GM18499 (cell line): Measurements from ENCODE around the gene AK3.
"Not testable (repeated sequence)": the region's sequence is repeated elsewhere in the genome, so short reads cannot be mapped to it uniquely, and the experiment has no call there.

Experiments used
- ATAC-seq: cut with Tn5 transposase; IDR thresholded peaks from one replicate; pipeline ENCODE4 v1.9.1; 2021; ENCODE audit warnings: moderate number of reproducible peaks; ENCODE audit not compliant: insufficient read depth, unreplicated experiment

AK3 gene

DNA sequence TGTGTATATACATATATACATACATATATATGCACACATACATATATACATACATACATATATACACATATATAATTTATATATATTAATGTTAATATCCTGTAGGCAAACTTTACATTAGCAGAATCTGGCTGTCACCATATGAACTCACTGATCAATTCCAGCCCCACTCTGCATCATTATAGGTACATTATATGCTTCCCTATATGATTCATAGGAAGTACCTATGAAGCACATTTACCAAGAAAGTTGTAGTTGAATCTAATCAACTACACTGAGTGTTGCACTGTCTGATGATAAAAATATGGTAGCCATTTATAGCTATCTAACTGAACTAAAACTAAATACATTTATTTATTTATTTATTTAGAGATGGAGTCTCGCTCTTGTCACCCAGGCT is 69.3 kb downstream of the AK3 start:
- ATAC-seq: no peak

DNA sequence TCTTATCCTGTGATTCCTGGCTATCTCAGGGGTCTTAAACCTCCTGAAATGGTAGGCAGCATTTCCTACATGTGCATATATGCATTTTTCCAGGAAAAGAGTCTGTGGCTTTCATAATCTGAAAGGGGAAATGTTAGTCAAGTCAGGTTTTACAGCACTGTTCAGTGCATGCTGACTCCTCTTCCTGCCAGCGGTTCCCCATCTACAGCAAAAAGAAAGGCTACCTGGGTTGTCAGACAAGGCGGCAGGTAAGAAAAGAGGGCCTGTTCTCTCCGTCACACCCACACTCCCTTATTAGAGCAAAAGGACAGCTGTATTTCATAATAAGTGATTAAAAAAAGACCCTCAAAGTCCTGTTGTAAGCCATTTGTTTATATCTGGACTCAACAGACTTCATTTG is 70.4 kb downstream of the AK3 start:
- no peak for ATAC-seq

DNA sequence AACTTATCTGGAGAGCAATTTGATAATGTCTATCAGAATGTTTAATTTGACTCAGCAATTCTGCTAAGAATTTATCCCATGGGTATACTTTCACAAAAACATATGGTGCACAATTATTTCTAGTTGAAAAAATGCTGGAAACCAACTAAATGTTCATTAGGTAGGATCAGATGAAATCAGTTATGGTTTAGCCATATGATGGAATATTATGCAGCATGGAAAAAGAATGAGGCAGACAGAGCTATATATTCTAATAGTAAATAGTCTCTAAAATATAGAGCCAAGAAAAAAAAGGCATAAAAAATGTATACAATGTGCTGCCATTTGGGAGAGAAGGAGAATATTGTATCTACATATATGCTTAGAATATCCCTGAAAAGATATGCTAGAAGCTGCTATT is 71.1 kb downstream of the AK3 start:
- no peak for ATAC-seq

DNA sequence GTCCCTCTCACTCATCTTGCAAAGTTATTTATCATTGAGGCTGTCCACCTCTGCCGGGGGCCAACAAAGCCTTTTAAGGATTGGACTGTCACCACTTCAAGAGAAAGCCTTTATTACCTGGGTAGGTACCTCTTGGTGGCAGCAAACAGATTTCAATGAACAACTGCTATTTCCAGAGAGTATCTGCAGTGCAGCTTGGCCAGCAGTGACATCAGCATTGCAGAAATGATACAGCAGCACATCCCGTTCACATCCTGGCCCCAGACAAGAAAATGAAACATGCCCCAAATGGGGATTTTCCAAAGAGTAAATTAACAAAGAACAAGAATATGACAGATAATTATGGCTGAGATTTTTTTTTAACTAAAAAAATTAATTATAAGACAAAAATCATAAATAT is 72.4 kb downstream of the AK3 start:
- no peak for ATAC-seq

DNA sequence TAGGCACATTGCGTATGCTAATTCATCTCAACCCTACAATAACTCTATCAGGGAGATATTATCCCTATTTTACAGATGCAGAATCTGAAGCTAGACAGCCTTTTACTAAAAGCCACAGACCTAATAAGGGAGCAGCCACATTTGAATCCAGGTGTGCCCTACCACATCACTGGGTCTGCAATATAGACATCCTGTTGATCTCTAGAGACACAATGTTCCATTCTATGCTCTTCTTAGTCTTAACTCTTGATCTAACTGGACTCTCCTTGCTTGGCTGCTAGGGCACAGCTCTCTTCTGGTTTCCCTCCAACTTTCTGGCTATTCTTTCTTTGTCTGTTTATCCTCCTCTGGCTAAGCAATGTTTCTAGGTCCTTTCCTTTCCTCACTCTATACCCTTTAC is 73.3 kb downstream of the AK3 start:
- no peak for ATAC-seq

DNA sequence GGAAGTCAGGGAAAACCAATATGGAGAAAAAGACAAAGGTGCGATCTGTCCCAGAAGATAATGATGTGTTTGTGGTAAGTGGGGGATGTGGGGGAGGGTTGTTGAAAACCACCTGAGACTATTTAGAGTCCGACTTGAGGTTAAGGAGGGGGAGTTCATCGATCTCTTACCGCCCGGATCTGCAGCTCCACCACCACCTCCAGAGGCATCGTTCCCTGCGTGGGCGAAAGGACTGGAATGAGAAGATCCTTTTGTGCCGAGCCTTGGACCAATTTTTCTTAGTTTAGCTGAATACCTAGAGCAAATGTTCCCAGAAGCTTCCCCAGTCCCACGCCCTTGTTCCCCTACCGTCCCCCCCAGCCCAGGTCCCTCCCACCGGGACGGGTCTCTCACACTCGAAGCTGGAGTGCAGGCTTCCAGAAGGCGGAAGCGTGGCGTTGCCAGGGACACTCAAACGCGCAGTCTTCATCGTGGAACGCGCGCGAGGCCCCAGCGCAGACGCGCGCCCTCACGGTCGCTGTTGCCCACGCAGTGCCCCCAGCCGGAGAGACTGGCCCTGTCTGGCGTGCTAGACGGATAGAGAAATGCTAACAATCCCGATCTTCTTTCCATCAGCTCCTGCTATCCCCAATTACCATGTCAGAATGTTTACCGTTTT is 74.8 kb downstream of the AK3 start, which contains the start of gene SPATA6L:
SPATA6L (minus strand) TSS at position 439 of the 658 bp plus-strand sequence; CDS start at position 209, 230 bp downstream.
- no peak for ATAC-seq

DNA sequence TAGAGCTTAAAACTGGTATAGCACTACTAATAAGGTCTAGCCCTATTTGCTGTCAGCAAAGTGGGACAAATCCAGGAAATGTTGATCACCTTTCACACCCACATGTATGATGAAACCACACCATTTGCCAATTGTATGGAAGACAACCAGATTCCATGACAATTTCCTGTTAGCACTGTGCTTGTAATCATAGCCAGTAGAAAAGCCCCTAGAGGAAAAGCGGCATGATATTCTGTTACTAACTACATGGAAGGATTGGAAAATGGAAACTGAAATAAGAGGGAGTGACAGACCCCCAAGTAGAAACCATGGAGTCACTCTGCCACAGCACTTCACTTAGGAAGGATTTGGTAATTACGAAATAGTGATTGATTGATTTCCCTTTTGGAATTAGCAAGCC is 75.6 kb downstream of the AK3 start:
- no peak for ATAC-seq

DNA sequence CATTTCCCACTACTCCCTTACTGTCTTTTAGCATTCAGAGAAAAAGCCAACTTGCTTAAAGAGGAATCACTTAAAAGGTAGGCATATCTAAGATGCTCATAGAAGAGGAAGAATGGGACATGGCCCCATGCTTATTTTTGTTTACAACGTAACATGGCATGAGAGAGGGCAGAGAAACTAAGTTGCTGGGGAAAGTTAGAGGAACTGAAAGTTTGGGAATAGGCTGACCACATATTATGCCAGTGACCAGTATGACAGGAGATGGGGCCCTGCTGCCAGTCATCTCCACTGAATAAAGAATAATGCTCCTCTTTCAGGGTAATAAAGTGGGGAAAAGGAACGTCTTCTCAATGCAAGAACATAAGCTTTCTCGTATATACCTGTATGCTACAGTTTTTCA is 77.0 kb downstream of the AK3 start:
- ATAC-seq: no peak

DNA sequence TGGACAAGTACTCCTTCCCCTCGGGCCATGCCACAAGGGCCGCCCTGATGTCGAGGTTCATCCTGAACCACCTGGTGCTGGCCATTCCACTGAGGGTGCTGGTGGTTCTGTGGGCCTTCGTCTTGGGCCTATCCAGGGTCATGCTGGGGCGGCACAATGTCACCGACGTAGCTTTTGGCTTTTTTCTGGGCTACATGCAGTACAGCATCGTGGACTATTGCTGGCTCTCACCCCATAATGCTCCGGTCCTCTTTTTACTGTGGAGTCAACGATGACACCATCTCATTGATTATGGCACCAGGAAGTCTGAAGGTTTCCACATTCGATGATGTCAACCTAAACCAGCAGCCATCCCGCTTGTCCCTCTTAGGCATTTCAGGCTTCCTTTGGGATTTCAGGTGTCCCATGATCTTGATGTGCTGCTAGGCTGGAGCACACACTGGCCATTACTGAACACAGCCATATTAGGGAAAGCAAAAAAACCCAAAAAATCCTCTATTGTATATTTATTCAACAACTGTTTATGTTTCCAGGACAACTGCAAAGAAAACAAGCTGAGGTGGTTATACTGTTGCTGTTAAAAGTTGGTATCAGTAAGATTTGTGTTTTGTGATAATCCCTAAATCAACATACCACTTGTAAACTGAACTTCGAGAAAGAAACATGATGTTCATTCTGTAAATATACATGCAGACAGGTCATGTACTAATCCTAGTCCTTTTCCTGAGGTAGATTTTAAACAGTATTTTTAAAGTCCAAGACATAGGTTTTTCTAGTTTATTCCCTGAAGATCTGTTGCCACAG is 77.8 kb downstream of the AK3 start:
- no peak for ATAC-seq

DNA sequence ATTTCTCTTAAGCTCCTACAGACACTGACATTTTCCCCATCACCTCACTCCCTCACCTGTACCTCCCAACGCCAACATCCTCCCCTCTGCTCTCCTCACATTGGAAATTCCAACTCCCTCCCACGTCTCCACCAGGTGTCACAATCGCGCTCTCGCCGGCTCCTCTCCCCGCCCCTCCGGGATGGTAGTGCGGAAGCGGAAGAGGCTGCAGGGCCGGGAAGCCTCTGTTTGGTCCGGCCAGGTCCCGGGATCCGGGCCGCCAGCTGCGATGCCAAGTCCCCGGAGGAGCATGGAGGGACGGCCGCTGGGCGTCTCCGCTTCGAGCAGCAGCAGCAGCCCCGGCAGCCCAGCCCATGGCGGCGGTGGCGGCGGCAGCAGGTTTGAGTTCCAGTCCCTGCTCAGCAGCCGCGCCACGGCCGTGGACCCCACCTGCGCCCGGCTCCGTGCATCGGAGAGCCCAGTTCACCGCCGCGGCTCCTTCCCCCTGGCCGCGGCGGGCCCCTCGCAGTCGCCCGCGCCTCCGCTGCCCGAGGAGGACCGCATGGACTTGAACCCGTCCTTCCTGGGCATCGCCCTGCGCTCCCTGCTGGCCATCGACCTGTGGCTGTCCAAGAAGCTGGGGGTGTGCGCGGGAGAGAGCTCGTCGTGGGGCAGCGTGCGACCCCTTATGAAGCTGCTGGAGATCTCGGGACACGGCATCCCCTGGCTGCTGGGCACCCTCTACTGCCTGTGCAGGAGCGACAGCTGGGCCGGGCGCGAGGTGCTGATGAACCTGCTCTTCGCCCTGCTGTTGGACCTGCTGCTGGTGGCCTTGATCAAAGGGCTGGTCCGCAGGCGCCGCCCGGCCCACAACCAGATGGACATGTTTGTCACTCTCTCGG is 78.7 kb downstream of the AK3 start, which contains the start of gene PLPP6:
PLPP6 (plus strand) TSS at position 187 of the 881 bp plus-strand sequence; CDS start at position 269, 82 bp downstream.
- peak; percentile 60 for ATAC-seq

DNA sequence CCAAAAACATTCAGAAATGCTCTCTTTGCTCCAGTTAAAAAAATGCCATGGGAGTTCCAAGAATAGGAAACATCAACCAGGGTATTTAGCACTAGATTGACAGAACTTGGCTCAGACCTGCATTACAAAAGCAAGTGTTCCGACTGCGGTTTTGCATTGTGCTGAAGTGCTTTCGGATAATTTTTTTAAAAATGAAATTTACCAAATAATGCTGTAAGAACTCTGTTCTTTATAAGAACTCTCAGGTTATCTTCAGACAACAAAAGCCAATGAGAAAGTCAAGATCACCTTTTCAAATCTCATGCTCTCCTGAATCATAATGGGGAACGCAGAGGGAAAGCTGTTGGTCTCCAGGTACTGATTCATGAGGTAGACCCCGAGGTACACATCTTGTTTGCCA is 79.4 kb downstream of the AK3 start:
- ATAC-seq: no peak

DNA sequence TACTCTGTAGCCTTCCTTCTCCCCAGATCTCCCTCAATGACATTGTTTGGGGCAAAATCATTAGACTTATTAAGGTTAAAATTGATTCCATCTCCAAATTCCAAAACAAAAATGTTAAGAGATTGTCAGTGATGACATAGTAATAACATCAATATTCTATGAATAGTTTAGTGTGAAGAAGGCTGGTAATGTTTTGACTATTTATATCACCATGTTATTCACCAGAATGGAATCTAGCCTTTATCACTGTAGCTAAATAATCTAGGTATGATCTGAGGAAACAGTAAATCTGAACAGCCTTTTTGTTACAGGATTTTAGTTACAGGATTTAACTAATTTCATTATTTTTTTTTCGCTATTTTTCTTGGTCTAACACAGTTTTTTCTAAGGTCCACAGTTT is 79.8 kb downstream of the AK3 start:
- no peak for ATAC-seq

DNA sequence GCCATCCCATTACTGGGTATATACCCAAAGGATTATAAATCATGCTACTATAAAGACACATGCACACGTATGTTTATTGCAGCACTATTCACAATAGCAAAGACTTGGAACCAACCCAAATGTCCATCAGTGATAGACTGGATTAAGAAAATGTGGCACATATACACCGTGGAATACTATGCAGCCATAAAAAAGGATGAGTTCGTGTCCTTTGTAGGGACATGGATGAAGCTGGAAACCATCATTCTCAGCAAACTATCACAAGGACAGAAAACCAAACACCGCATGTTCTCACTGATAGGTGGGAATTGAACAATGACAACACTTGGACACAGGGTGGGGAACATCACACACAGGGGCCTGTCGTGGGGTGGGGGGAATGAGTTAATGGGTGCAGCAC is 80.3 kb downstream of the AK3 start:
- not testable (repeated sequence) for ATAC-seq
